HepG2 (cell line): ENCODE data around the gene FGD4.

Experiments
- CREB1 ChIP-seq, 2 experiments: fragments of 450-650 bp in 1 of 2; IDR thresholded peaks; 2 replicates each; pipeline ENCODE4 v1.6.1; 2016 to 2017; ENCODE audit warnings: control low read depth in 1 of 2, mild to moderate bottlenecking in 1 of 2, missing compliant biosample characterization in 1 of 2, missing genetic modification characterization in 1 of 2
- FOXK2 ChIP-seq: fragments of 450-650 bp; IDR thresholded peaks from 2 replicates; pipeline ENCODE4 v1.6.1; 2016
- KLF9 ChIP-seq: IDR thresholded peaks from 2 replicates; pipeline ENCODE4 v1.6.1; 2016; ENCODE audit warnings: low read depth
- NFE2 ChIP-seq: sonication (generic); formaldehyde crosslinking; IDR thresholded peaks from 2 replicates; pipeline ENCODE4 v1.4.0; 2020; ENCODE audit warnings: missing genetic modification reagents
- PHB2 ChIP-seq: fragments of 450-650 bp; IDR thresholded peaks from 2 replicates; pipeline ENCODE4 v1.6.1; 2018; ENCODE audit not compliant: partially characterized antibody
- POLR2A ChIP-seq, 2 experiments: IDR thresholded peaks; 2 replicates each; pipeline ENCODE4 v1.6.1; 2011; ENCODE audit warnings: low read depth in 2 of 2, low read length in 2 of 2, mild to moderate bottlenecking in 1 of 2, moderate library complexity in 1 of 2; ENCODE audit not compliant: insufficient read depth in 1 of 2
- SRSF9 ChIP-seq: fragments of 200-400 bp; formaldehyde crosslinking; IDR thresholded peaks from 2 replicates; pipeline ENCODE4 v1.6.1; 2018; ENCODE audit warnings: borderline replicate concordance, mild to moderate bottlenecking, low read depth, low read length; ENCODE audit not compliant: insufficient read depth, poor library complexity, severe bottlenecking

DNA sequence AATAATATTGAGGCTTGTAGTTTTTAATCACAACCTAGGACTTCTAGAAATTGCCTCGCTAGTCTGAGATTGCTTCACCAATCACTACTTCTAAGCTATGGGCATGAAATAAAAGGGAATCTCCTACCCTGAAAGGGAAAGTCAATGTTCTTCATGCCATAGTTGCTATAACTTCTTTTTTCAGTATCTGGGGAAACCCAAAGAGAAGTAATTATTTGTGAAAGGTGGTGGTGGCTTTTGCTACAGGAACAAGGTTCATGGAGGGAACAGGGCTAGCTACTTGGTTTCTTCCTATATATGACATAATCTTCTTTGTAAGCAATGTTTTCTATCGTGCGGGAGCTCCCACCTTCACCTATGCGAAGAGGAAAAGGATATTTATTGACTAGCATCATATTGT lies 218.2 kb downstream of the FGD4 start:
- TF ChIP-seq PHB2 (no peak), SRSF9 (no peak), NFE2 (CRISPR knock-in tag) (no peak), KLF9 (CRISPR knock-in tag) (no peak), POLR2A (IDR thresholded peaks at IDR 0.05; ENCODE audit: insufficient read depth in 1 of 2, low read depth in 2 of 2, low read length in 2 of 2) (no peak), CREB1 (IDR thresholded peaks at IDR 0.05) (no peak), CREB1 (CRISPR knock-in tag; IDR thresholded peaks at IDR 0.05) (no peak), FOXK2 (no peak)
